GM21717 (cell line): ENCODE data around the gene PRKX.
"Not testable (repeated sequence)": the region's sequence is repeated elsewhere in the genome, so short reads cannot be mapped to it uniquely, and the experiment has no call there.

ENCODE experiments used
- ATAC-seq: cut with Tn5 transposase; IDR thresholded peaks from one replicate; pipeline ENCODE4 v1.9.1; 2021; ENCODE audit warnings: mild to moderate bottlenecking, moderate library complexity; ENCODE audit not compliant: unreplicated experiment

The PRKX gene

GRCh38 chrX:3585719-3586118 lies 127.7 kb downstream of the PRKX start:
- ATAC-seq = no peak

DNA sequence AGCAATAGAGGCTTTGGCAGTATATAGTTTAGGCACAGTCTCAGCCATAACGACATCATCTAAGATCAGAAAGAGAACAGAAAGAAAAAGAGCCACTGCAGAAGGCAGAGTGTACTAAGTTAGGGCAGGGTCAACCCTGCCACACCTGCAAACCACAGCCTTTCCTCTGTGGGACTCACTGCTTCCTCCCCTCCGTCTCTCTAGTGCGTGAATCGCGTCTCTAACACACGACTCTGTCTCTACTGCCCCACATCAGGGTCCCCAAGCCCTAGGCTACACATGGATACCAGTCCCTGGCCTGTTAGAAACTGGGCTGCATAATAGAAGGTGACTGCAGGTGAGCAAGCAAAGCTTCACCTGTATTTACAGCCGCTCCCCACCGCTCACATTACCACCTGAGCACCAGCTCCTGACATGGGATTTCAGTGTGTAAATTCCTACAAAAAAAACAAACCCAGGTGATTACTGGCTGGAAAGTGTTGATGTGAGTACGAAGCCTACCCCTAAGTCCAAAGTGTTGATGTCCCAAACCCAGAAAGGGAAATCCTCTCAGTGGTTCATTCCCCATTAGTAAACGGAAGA lies 128.9 kb downstream of the PRKX start:
- no peak for ATAC-seq

GRCh38 chrX:3582451-3582850 lies 131.0 kb downstream of the PRKX start:
- ATAC-seq = no peak

- no peak for ATAC-seq
Observed at GRCh38 chrX:3581609-3582108, 131.8 kb downstream of the PRKX start.

DNA sequence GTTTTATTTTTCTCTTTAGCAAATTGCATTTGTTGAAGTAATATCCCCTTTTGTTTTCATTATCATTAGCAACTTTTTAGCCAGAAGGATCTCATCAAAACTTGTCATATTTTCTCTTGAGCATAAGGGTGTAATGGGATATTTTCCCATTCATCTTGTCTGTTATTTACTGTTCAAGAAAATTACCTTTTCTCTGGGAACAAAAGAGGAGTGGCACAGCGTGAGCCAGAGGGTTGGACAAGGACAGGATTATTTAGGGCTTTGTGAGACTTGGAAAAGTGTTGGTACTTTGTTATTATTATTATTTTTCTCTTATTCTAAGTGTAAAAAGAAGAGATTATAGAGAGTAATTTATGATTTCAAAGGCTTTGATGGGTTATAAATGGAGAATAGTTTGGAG lies 135.9 kb downstream of the PRKX start:
- no peak for ATAC-seq

DNA sequence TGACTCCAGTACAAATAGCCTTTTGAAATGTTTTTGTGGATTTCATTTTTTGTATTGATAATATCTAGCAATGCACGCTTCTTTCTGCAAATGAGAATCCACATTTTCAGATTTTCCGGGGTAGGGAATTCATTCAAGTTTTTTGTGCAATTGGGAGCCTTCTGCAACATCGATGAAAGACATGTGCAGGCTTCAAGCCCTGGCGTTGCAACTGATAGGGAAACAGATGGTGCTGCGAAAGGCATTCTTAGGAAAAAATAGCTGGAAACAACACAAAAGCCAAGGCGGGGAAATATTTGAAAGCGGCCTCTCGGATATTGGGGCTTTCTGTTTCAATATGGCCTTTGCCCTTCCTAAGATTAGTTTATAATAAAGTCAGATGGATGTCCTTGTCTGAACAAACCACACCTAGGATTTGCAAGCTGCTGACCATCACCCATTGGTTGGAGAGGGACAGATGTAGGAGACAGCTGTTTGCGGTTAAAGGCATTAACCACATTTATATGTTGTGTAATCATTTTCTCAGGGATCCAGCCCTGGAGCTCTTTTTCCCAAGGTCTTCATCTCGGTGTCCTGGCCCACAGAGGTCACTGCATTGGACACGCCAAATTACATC lies 136.5 kb downstream of the PRKX start:
- no peak for ATAC-seq

DNA sequence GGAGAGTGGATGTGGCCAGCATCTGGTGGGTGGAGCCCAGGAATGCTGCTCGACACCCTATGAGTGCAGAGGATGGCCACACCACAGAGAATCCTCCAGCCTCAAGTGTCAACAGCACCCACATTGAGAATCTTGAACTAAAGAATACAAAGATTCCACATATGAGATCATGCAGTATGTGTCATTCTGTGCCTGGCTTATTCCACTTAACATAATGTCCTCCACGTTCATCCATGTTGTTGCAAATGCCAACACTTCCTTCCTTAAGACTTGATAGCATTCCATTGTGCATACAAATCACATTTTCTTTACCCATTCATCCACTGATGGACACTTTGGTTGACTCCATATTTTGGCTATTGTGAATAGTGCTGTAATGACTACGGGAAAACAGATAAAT lies 145.8 kb downstream of the PRKX start:
- no peak for ATAC-seq

- ATAC-seq = no peak
Observed at GRCh38 chrX:3563451-3563850, 150.0 kb downstream of the PRKX start.

GRCh38 chrX:3560010-3560409 lies 153.4 kb downstream of the PRKX start:
- ATAC-seq = not testable (repeated sequence)
